Measurements from ENCODE around the gene MTX1. TPM values are rescaled to one million over a fixed set of nuclear protein-coding genes. Genes with fewer than 3 reads are reported as not detected.

Gene MTX1
- total RNA-seq, 1 donor from 2014 or later = 64.0 TPM

DNA sequence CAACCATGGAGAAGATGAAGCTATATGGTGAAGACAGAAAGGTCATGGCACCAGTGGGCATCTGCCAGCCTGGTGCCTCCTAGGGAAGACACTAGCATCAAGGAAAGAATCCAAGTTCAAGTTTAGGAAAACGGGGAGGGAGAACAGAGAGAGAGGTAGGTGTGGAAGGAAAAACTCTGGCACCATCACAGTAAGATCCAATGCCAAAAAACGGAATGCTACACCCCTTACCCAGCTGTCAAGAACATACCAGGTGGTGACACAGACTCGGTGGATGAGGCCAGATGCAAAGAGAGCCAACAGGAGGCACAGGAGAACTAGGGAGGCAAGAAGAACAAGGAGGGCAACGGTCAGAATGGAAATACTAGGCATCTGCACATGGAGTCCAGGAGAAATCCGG lies 39.0 kb upstream of the MTX1 start:
- H3K4me1 Mint-ChIP-seq (ENCODE audit: low read depth) = peaks cover 29% of the 10 kb centered on the region
- no peaks in the 10 kb centered on the region for H3K27me3 Mint-ChIP-seq (ENCODE audit: low read depth)
- peaks cover 29% of the 10 kb centered on the region for H3K36me3 Mint-ChIP-seq (ENCODE audit: low read depth)
- intact Hi-C loops (cut with micrococcal nuclease) = no loop called here
- peak; percentile 6 for DNase-seq (ENCODE audit: low spot score)
- H3K9me3 Mint-ChIP-seq = no peaks in the 10 kb centered on the region
- H3K27ac Mint-ChIP-seq = no peak overlapping the region
- no peak overlapping the region for H3K4me3 Mint-ChIP-seq (ENCODE audit: low read depth)

DNA sequence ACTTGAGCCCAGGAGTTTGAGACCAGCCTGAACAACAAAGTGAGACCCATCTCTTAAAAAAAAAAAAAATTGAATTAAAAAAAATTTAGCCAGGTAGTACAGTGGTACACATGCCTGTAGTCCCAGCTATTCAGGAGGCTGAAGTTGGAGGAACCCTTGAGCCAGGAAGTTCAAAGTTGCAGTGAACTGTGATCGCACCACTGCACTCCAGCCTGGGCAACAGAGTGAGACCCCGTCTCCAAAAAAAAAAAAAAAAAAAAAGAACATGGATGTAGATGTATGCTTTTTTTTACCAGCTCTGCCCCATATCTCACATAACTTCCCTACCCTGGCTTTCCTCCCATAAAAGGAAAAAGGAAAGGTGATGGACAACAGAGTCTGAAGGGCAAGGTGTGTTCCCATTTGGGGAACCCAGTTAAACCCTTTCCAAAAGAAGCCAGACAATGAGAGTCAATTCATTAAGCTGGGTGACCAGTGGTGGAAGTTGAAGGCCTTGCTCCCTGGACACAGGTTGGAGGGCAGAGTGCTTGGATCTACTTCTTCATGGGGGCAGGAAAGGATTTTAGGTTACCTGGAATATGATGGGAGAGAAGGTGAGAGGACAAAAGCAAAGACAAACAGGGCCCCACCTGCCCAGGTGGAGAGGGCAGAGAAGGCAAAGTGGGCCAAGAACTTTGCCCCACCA lies 38.3 kb upstream of the MTX1 start:
- peak overlapping the region; percentile 54 for H3K4me3 Mint-ChIP-seq (ENCODE audit: low read depth)
- no peak for DNase-seq (ENCODE audit: low spot score)
- H3K27me3 Mint-ChIP-seq (ENCODE audit: low read depth) = no peaks in the 10 kb centered on the region
- no peak overlapping the region for H3K27ac Mint-ChIP-seq
- intact Hi-C loops (cut with micrococcal nuclease) = no loop called here
- peaks cover 29% of the 10 kb centered on the region for H3K36me3 Mint-ChIP-seq (ENCODE audit: low read depth)
- H3K9me3 Mint-ChIP-seq = no peaks in the 10 kb centered on the region
- peaks cover 35% of the 10 kb centered on the region for H3K4me1 Mint-ChIP-seq (ENCODE audit: low read depth)

GRCh38 chr1:155170806-155171205 lies 37.7 kb upstream of the MTX1 start:
- H3K27me3 Mint-ChIP-seq (ENCODE audit: low read depth) = no peaks in the 10 kb centered on the region
- no peak overlapping the region for H3K4me3 Mint-ChIP-seq (ENCODE audit: low read depth)
- peaks cover 39% of the 10 kb centered on the region for H3K4me1 Mint-ChIP-seq (ENCODE audit: low read depth)
- peak; percentile 1 for DNase-seq (ENCODE audit: low spot score)
- no peaks in the 10 kb centered on the region for H3K9me3 Mint-ChIP-seq
- H3K27ac Mint-ChIP-seq = no peak overlapping the region
- intact Hi-C loops (cut with micrococcal nuclease) = no loop called here
- H3K36me3 Mint-ChIP-seq (ENCODE audit: low read depth) = peaks cover 29% of the 10 kb centered on the region

DNA sequence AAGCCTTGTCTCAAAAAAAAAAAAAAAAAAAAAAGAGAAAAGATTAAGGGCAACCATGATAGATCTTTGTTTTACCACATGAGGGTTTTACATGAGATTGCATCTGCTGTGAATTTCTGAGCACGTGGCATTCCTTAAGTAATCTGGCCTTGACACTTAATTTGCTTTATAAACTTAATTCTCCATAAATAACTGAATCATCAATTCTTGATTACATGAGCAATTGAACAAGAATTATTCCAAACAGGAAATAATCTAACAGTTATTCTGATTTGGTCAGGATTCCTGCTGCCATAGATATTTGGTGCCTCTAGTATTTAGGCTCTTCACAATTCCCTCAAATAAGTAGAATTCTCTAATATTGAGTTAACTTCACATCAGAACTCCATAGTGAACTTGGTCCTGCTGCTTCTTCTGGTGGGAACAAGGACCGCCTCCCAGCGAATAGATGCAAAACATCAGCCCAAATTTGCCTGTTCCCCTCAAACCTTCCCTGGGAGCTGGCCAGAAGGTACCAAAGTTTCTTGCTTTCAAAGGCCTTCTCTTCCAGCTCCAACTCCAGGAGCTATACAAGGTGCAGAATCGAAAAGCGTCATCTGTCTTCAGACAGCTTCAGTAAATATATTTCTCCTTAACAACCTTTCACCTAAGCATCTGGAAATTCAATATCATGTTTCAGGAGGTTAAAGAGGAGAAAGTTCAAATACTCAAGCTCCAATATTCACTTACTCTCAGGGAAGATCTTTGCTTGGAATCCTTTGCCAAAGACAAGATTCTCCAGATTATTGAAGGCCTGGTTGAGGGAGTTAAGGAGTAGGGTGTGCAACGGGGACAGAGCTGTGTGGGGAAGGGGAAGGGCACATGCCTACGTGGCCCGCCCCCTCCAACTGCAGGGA lies 36.4 kb upstream of the MTX1 start:
- peak overlapping the region; percentile 96 for H3K4me3 Mint-ChIP-seq (ENCODE audit: low read depth)
- no peaks in the 10 kb centered on the region for H3K27me3 Mint-ChIP-seq (ENCODE audit: low read depth)
- intact Hi-C loops (cut with micrococcal nuclease) = loop anchor here (2.0 kb wide), 1 partner anchor 37 kb away; the partner anchor contains the start of gene SLC50A1
- H3K9me3 Mint-ChIP-seq = no peaks in the 10 kb centered on the region
- H3K27ac Mint-ChIP-seq = peak overlapping the region; percentile 96
- H3K4me1 Mint-ChIP-seq (ENCODE audit: low read depth) = peaks cover 48% of the 10 kb centered on the region
- H3K36me3 Mint-ChIP-seq (ENCODE audit: low read depth) = peaks cover 35% of the 10 kb centered on the region
- no peak for DNase-seq (ENCODE audit: low spot score)

GRCh38 chr1:155172732-155173477 lies 35.6 kb upstream of the MTX1 start, which contains the start of gene KRTCAP2:
KRTCAP2 (minus strand) TSS chr1:155173304; CDS start chr1:155173224, 80 bp downstream.
- peak; percentile 94 for DNase-seq (ENCODE audit: low spot score)
- Mint-ChIP-seq H3K36me3 (ENCODE audit: low read depth) (peaks cover 41% of the 10 kb centered on the region), H3K27me3 (ENCODE audit: low read depth) (no peaks in the 10 kb centered on the region), H3K27ac (peak within 1 kb of the TSS; percentile 96), H3K4me1 (ENCODE audit: low read depth) (peaks cover 42% of the 10 kb centered on the region), H3K4me3 (ENCODE audit: low read depth) (peak within 1 kb of the TSS; percentile 96), H3K9me3 (no peaks in the 10 kb centered on the region)
- intact Hi-C loops (cut with micrococcal nuclease) = loop anchor here (1.0 to 2.0 kb wide), 2 partner anchors 38 to 237 kb away; partner anchors contain the start of genes PMVK and SLC50A1

GRCh38 chr1:155173478-155174323 lies 34.8 kb upstream of the MTX1 start, which contains the start of gene TRIM46:
TRIM46 (plus strand) TSS chr1:155173849; CDS start chr1:155173967, 118 bp downstream.
- Mint-ChIP-seq H3K4me1 (ENCODE audit: low read depth) (peaks cover 40% of the 10 kb centered on the region), H3K9me3 (no peaks in the 10 kb centered on the region), H3K4me3 (ENCODE audit: low read depth) (peak within 1 kb of the TSS; percentile 96), H3K27me3 (ENCODE audit: low read depth) (no peaks in the 10 kb centered on the region), H3K36me3 (ENCODE audit: low read depth) (peaks cover 42% of the 10 kb centered on the region), H3K27ac (peak within 1 kb of the TSS; percentile 96)
- peak; percentile 64 for DNase-seq (ENCODE audit: low spot score)
- intact Hi-C loops (cut with micrococcal nuclease) = loop anchor here (1.0 to 2.0 kb wide), 3 partner anchors 36 to 237 kb away; partner anchors contain the start of genes PMVK and SLC50A1

DNA sequence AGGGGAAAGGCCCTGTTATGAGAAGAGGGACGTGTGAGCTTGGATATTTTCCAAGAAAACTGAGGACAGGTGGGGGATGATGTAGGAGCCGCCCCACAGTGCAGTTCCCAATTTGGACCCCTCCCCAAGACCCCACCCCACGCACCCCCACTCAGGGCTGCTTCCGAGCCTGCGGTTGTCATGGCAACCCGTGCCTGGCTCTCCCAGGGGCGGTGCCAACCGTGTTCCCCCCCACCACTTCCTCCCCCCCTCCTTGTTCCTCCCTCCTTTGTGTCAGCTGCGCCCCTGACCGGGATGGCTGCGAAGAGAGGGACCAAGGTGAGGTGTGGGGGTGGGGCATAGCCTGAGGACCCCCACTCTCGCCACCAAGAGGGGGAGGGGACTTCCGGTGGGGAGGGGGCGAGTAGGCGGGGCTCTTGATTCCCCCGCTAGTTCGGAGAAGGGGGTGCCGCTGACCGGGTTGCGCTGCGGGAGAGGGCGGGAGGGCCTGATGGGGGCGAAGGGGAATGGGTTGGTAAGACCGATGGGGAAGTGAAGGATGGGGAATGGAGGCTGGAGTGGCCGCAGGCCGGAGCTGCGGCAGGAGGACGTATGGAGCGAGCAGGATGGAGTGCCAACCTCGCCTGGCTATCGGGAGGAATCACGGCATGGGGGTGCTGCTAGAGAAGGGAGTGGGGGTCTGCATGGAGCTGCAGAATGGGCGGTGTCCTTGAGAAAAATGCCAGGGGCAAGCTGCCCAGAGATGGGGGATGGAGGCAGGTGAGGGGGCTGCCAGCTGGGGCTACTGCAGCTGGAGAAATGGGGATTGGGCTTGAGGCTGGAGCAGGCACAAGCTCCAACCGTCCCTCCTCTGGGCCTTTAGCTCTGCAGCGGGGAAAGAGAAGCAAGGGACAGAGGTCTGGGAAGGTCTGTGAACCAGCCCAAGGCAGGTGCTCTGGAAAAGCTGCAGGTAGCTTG lies 33.9 kb upstream of the MTX1 start:
- no peaks in the 10 kb centered on the region for H3K9me3 Mint-ChIP-seq
- peaks cover 42% of the 10 kb centered on the region for H3K36me3 Mint-ChIP-seq (ENCODE audit: low read depth)
- H3K27me3 Mint-ChIP-seq (ENCODE audit: low read depth) = no peaks in the 10 kb centered on the region
- peak; percentile 39 for DNase-seq (ENCODE audit: low spot score)
- H3K4me1 Mint-ChIP-seq (ENCODE audit: low read depth) = peaks cover 40% of the 10 kb centered on the region
- peak overlapping the region; percentile 96 for H3K4me3 Mint-ChIP-seq (ENCODE audit: low read depth)
- H3K27ac Mint-ChIP-seq = peak overlapping the region; percentile 96
- intact Hi-C loops (cut with micrococcal nuclease) = loop anchor here (1.0 kb wide), 1 partner anchor 35 kb away; no protein-coding TSS in a partner anchor

DNA sequence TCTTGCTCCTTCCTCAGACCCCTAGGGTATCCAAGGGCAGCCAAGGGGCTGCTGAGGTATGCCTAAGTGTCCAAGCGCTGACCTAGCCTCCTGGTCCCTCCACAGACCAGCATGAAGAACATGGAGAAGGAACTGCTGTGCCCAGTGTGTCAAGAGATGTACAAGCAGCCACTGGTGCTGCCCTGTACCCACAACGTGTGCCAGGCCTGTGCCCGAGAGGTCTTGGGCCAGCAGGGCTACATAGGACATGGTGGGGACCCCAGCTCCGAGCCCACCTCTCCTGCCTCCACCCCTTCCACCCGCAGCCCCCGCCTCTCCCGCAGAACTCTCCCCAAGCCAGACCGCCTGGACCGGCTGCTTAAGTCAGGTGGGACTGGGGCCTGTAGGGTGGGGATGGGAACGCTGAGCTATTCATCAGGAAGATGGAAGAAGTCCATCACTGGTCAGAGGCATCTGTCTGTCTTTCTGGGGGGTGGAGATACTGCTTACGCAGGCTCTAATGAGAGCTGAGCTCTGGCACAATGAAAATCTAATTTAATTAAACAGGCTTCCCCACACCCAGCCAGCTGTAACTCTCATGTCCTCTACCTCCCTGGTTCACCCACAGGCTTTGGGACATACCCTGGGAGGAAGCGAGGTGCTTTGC lies 33.1 kb upstream of the MTX1 start:
- Mint-ChIP-seq H3K27me3 (ENCODE audit: low read depth) (no peaks in the 10 kb centered on the region), H3K4me3 (ENCODE audit: low read depth) (peak overlapping the region; percentile 96), H3K36me3 (ENCODE audit: low read depth) (peaks cover 41% of the 10 kb centered on the region), H3K4me1 (ENCODE audit: low read depth) (peaks cover 39% of the 10 kb centered on the region), H3K27ac (no peak overlapping the region), H3K9me3 (no peaks in the 10 kb centered on the region)
- intact Hi-C loops (cut with micrococcal nuclease) = no loop called here
- no peak for DNase-seq (ENCODE audit: low spot score)

- Mint-ChIP-seq H3K4me1 (ENCODE audit: low read depth) (peaks cover 38% of the 10 kb centered on the region), H3K9me3 (no peaks in the 10 kb centered on the region), H3K4me3 (ENCODE audit: low read depth) (peak overlapping the region; percentile 59), H3K27me3 (ENCODE audit: low read depth) (no peaks in the 10 kb centered on the region), H3K27ac (no peak overlapping the region), H3K36me3 (ENCODE audit: low read depth) (peaks cover 39% of the 10 kb centered on the region)
- no peak for DNase-seq (ENCODE audit: low spot score)
- intact Hi-C loops (cut with micrococcal nuclease) = loop anchor here (1.0 to 2.0 kb wide), 2 partner anchors 17 to 50 kb away; no protein-coding TSS in a partner anchor
Measured at GRCh38 chr1:155175927-155176371, 32.5 kb upstream of the MTX1 start.

- Mint-ChIP-seq H3K9me3 (no peaks in the 10 kb centered on the region), H3K4me1 (ENCODE audit: low read depth) (peaks cover 38% of the 10 kb centered on the region), H3K27me3 (ENCODE audit: low read depth) (no peaks in the 10 kb centered on the region), H3K36me3 (ENCODE audit: low read depth) (peaks cover 40% of the 10 kb centered on the region), H3K4me3 (ENCODE audit: low read depth) (peak overlapping the region; percentile 59), H3K27ac (peak overlapping the region; percentile 9)
- intact Hi-C loops (cut with micrococcal nuclease) = loop anchor here (1.0 to 2.0 kb wide), 2 partner anchors 16 to 50 kb away; no protein-coding TSS in a partner anchor
- peak; percentile 71 for DNase-seq (ENCODE audit: low spot score)
Measured at GRCh38 chr1:155176544-155177071, 31.9 kb upstream of the MTX1 start.

All from activated T-helper 2 cell treated with anti-CD3 and anti-CD28 coated beads, Interferon-gamma antibody, Interleukin-2, Interleukin-4, amounts not matched to agents 10 μg/mL and 5 μg/mL and 100 μg/mL, durations not matched to agents 14 hours and 24 hours and 36 hours (primary cell).